Trophoblast cell (in vitro differentiated cells and primary cell): ENCODE results near the gene NOTCH3.
A peak's percentile ranks its signal among the peaks of the same experiment; 100 is the strongest.

Experiments
- DNase-seq, 2 donors: peaks; one replicate each; pipeline ENCODE4 v3.0.0-alpha.2; 2016
- H2AFZ ChIP-seq: 2 replicates; pipeline ENCODE4 v1.6.1; 2013; ENCODE audit warnings: low read length, moderate library complexity, mild to moderate bottlenecking; ENCODE audit not compliant: insufficient read depth, poor library complexity
- H2AK5ac ChIP-seq: 2 replicates; pipeline ENCODE4 v1.6.1; 2013; ENCODE audit warnings: mild to moderate bottlenecking, low read length
- H2BK120ac ChIP-seq: 2 replicates; pipeline ENCODE4 v1.6.1; 2013; ENCODE audit warnings: low read length, mild to moderate bottlenecking, moderate library complexity; ENCODE audit not compliant: insufficient read depth, poor library complexity
- H2BK12ac ChIP-seq: 2 replicates; pipeline ENCODE4 v1.6.1; 2013; ENCODE audit warnings: mild to moderate bottlenecking, low read length, moderate library complexity
- H2BK5ac ChIP-seq: 2 replicates; pipeline ENCODE4 v1.6.1; 2013; ENCODE audit warnings: low read length, low read depth, moderate library complexity, mild to moderate bottlenecking; ENCODE audit not compliant: poor library complexity
- H3K14ac ChIP-seq: 2 replicates; pipeline ENCODE4 v1.6.1; 2013; ENCODE audit warnings: mild to moderate bottlenecking, low read length
- H3K18ac ChIP-seq: 2 replicates; pipeline ENCODE4 v1.6.1; 2013; ENCODE audit warnings: mild to moderate bottlenecking, low read length
- H3K23ac ChIP-seq: 2 replicates; pipeline ENCODE4 v1.6.1; 2013; ENCODE audit warnings: low read length
- H3K27ac ChIP-seq: 2 replicates; pipeline ENCODE4 v1.5.1; 2013; ENCODE audit warnings: low read depth, mild to moderate bottlenecking, inconsistent platforms, low read length, moderate library complexity
- H3K27me3 ChIP-seq: 2 replicates; pipeline ENCODE4 v1.6.1; 2013; ENCODE audit warnings: inconsistent platforms, mild to moderate bottlenecking, low read length, moderate library complexity; ENCODE audit not compliant: insufficient read depth
- H3K36me3 ChIP-seq, 2 experiments: 1 replicate in 1 of 2; 2 replicates in 1 of 2; pipeline ENCODE4 v1.6.1; 2013; ENCODE audit warnings: low read length in 2 of 2, mild to moderate bottlenecking in 2 of 2, moderate library complexity in 1 of 2; ENCODE audit not compliant: insufficient read depth in 2 of 2, control insufficient read depth in 1 of 2
- H3K4ac ChIP-seq: 2 replicates; pipeline ENCODE4 v1.6.1; 2013; ENCODE audit warnings: low read depth, mild to moderate bottlenecking, low read length, moderate library complexity
- H3K4me1 ChIP-seq, 2 experiments: 1 replicate in 1 of 2; 2 replicates in 1 of 2; pipeline ENCODE4 v1.6.1; 2013; ENCODE audit warnings: low read length in 2 of 2, mild to moderate bottlenecking in 2 of 2, moderate library complexity in 1 of 2; ENCODE audit not compliant: insufficient read depth in 2 of 2, control insufficient read depth in 1 of 2
- H3K4me2 ChIP-seq: 2 replicates; pipeline ENCODE4 v1.6.1; 2013; ENCODE audit warnings: inconsistent platforms, mild to moderate bottlenecking, low read length, moderate library complexity
- H3K4me3 ChIP-seq: 2 replicates; pipeline ENCODE4 v1.5.1; 2013; ENCODE audit warnings: mild to moderate bottlenecking, low read depth, low read length, inconsistent platforms
- H3K79me1 ChIP-seq: one replicate; pipeline ENCODE4 v1.6.1; 2013; ENCODE audit warnings: low read length
- H3K79me2 ChIP-seq: 2 replicates; pipeline ENCODE4 v1.6.1; 2013; ENCODE audit warnings: low read length, mild to moderate bottlenecking; ENCODE audit not compliant: control insufficient read depth, insufficient read depth, poor library complexity
- H3K9ac ChIP-seq: 2 replicates; pipeline ENCODE4 v1.6.1; 2013; ENCODE audit warnings: mild to moderate bottlenecking, low read length
- H3K9me3 ChIP-seq: 2 replicates; pipeline ENCODE4 v1.6.1; 2013; ENCODE audit warnings: low read depth, mild to moderate bottlenecking, control low read depth, inconsistent platforms, low read length; ENCODE audit not compliant: insufficient read depth
- H4K12ac ChIP-seq: 2 replicates; pipeline ENCODE4 v1.6.1; 2013; ENCODE audit warnings: low read depth, mild to moderate bottlenecking, low read length, moderate library complexity
- H4K8ac ChIP-seq: 2 replicates; pipeline ENCODE4 v1.6.1; 2013; ENCODE audit warnings: low read depth, mild to moderate bottlenecking, low read length, moderate library complexity
- H4K91ac ChIP-seq: one replicate; pipeline ENCODE4 v1.6.1; 2013; ENCODE audit warnings: low read depth, mild to moderate bottlenecking, low read length, moderate library complexity
- whole genome bisulfite sequencing: extraction: QIAGEN DNeasy Blood & Tissue Kit; methylation state at CpG from one replicate; pipeline ENCODE4 v1.1.7; 2013; ENCODE audit warnings: missing lambda C conversion rate; ENCODE audit not compliant: insufficient read length, insufficient coverage; ENCODE audit errors: extremely low coverage; 5-methylcytosine and 5-hydroxymethylcytosine counted together

Gene NOTCH3

DNA sequence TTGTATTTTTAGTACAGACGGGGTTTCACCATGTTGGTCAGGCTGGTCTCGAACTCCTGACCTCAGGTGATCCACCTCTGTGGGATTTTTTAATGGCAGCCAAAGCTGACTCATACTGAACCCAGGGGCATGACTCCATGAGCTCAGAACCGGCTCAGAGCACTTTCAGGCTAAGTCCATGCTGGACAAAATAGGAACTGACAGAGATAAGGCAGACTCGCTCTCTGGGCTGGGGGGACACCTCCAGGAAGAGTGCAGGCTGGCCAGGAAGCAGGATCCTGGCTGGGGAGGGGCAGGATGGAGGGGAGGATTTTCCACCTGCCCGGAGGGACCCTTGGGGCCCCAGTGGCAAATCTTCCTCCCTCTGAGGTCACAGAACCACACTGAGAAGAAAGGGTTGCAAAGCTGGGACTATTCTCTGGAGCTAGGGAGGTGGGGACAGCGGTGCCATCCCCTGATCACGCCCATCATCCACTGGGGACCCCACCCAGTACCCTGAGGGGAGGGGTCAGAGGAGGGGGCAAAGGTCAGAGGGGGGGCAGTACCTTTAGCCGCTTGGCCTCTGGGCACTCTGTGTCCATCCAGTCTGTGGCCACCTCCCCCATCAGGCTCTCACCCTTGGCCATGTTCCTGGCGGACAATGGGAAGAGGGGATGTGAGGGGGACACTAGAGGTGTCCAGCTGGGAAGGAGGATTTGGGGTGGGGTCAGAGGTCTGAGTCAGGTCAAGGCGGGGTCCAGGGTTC lies 31.1 kb downstream of the NOTCH3 start:
- no CpG with 5 or more reads among the region's 10 CpGs for WGBS
- Histone ChIP-seq H3K14ac (no peak overlapping the region), H4K12ac (no peak overlapping the region), H3K9me3 (peaks cover 17% of the 10 kb centered on the region), H4K91ac (no peak overlapping the region), H3K4me3 (no peak overlapping the region), H3K36me3 (peaks cover 50 to 60% of the 10 kb centered on the region in 2 experiments), H3K9ac (no peak overlapping the region), H3K27me3 (no peaks in the 10 kb centered on the region), H3K79me2 (no peaks in the 10 kb centered on the region), H2AFZ (no peak overlapping the region), H2BK5ac (no peak overlapping the region), H2AK5ac (no peak overlapping the region), H4K8ac (no peak overlapping the region), H2BK120ac (no peak overlapping the region), H3K4me2 (no peak overlapping the region), H3K4ac (no peak overlapping the region), H3K18ac (no peak overlapping the region), H3K27ac (no peak overlapping the region), H3K23ac (no peak overlapping the region), H2BK12ac (no peak overlapping the region), H3K4me1 (no peaks in the 10 kb centered on the region), H3K79me1 (no peaks in the 10 kb centered on the region)
- DNase-seq: peak in 1 of 2 donors; percentile 15

DNA sequence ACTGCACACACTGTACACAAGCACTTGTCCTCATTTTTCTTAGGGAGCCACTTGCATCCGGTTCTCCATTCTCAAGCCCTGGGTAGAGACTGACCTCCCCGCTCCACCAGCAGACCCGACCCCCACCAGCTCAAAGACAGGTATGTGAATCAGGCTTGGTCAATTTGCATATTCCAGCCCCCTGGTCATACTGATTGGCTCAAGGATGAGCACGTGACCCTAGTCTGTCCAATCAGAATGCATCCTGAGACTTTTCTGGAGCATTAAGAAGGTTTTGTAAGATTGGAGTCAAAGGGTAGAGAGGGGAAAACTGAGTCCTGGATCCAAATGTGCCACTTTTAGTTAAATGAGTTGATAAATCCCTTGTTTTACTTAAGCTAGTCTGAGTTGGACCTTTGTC lies 34.1 kb downstream of the NOTCH3 start:
- no peaks in the 10 kb centered on the region for H3K27me3 ChIP-seq
- H2BK5ac ChIP-seq: no peak overlapping the region
- H3K79me2 ChIP-seq: no peaks in the 10 kb centered on the region
- no peak overlapping the region for H4K8ac ChIP-seq
- no peak overlapping the region for H2BK12ac ChIP-seq
- H4K91ac ChIP-seq: no peak overlapping the region
- H2AK5ac ChIP-seq: no peak overlapping the region
- H3K14ac ChIP-seq: no peak overlapping the region
- H3K9me3 ChIP-seq: peaks cover 16% of the 10 kb centered on the region
- DNase-seq: no peak
- WGBS: no CpG with 5 or more reads among the region's 4 CpGs
- no peak overlapping the region for H2BK120ac ChIP-seq
- no peak overlapping the region for H3K18ac ChIP-seq
- H3K9ac ChIP-seq: no peak overlapping the region
- H3K27ac ChIP-seq: no peak overlapping the region
- H4K12ac ChIP-seq: no peak overlapping the region
- H2AFZ ChIP-seq: no peak overlapping the region
- H3K4ac ChIP-seq: no peak overlapping the region
- H3K79me1 ChIP-seq: no peaks in the 10 kb centered on the region
- H3K36me3 ChIP-seq: peaks cover 49 to 55% of the 10 kb centered on the region in 2 experiments
- no peaks in the 10 kb centered on the region for H3K4me1 ChIP-seq
- H3K4me3 ChIP-seq: no peak overlapping the region
- no peak overlapping the region for H3K4me2 ChIP-seq
- no peak overlapping the region for H3K23ac ChIP-seq

DNA sequence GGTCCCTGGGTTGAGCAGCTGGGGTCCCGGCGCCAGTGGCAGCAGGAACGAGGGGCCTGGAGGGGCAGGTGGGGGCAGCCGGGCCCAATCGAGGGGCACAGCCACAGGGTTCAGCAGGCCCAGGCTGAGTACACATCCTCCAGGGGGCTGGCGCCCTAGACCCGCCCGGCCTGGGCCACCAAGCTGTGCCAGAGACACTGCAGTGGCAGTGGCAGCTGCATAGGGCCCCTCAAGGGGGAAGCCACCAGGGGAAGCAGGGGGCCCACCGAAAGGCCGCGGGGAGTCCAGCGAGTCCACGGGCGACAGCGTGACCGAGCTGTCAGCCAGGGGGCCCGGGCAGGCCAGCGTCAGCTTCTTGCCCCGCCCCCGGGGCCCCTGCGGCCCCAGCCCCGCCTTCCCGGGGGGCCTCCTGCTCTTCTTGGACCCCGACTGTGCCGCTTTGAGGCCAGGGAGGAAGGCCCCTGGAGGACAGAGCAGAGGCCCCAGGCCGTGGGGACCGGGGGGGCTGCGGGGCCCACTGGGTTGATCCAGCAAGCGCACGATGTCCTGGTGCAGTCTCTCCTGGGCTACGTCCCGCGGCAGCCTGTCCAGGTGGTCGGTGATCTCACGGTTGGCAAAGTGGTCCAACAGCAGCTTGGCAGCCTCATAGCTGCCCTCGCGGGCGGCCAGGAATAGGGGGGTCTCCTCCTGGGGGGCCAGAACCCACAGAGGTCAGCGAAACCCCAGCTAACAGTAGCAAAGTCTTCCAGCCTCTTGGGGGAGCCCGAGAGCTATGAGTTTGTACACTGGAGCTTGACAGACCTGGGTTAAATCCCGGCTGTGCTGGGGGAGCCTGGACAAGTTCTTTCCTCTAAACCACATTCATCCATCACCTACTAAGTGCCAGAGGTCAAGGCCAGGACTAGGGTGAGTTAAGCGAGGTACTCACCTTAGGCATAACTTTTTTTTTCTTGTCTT lies 39.5 kb downstream of the NOTCH3 start:
- H3K18ac ChIP-seq: no peak overlapping the region

DNA sequence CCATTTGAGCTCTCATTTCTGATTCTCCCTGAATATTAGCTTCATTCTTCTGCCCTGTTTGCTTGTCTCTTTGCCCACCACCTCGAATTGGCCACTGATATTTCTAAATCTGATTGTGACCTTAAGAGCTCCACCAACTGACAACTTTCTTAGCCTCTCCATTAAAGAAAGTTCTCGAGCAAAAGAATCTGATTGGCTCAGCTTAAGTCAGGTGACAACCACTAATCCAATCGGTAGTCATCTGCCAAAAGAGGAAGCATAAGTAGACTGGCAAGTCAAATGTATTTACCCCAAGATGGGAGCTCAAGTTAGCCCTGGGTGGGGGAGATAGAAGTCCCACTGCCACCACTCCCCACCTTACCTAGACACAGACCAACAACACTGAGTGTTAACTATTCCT lies 41.5 kb downstream of the NOTCH3 start:
- H2BK5ac ChIP-seq: no peak overlapping the region
- no peak overlapping the region for H3K4ac ChIP-seq
- H3K9ac ChIP-seq: no peak overlapping the region
- no peak overlapping the region for H4K91ac ChIP-seq
- H2AK5ac ChIP-seq: no peak overlapping the region
- DNase-seq: no peak
- H3K79me1 ChIP-seq: no peaks in the 10 kb centered on the region
- H3K4me2 ChIP-seq: no peak overlapping the region
- H3K27me3 ChIP-seq: no peaks in the 10 kb centered on the region
- H3K36me3 ChIP-seq: peaks cover 28 to 30% of the 10 kb centered on the region in 2 experiments
- no peak overlapping the region for H3K27ac ChIP-seq
- no peak overlapping the region for H2BK12ac ChIP-seq
- no peak overlapping the region for H4K12ac ChIP-seq
- H3K18ac ChIP-seq: no peak overlapping the region
- no peak overlapping the region for H3K14ac ChIP-seq
- no peak overlapping the region for H2BK120ac ChIP-seq
- H3K4me1 ChIP-seq: no peaks in the 10 kb centered on the region
- H3K9me3 ChIP-seq: peaks cover 18% of the 10 kb centered on the region
- H2AFZ ChIP-seq: no peak overlapping the region
- H3K23ac ChIP-seq: no peak overlapping the region
- no peaks in the 10 kb centered on the region for H3K79me2 ChIP-seq
- H3K4me3 ChIP-seq: no peak overlapping the region
- WGBS: no CpG with 5 or more reads among the region's 3 CpGs
- H4K8ac ChIP-seq: no peak overlapping the region

More for the DNA sequence above, 39.5 kb downstream of the NOTCH3 start:
- Histone ChIP-seq H3K9me3 (peaks cover 26% of the 10 kb centered on the region), H3K36me3 (peaks cover 46 to 47% of the 10 kb centered on the region in 2 experiments), H3K4ac (no peak overlapping the region), H4K91ac (no peak overlapping the region), H2AFZ (no peak overlapping the region), H3K14ac (no peak overlapping the region), H2AK5ac (no peak overlapping the region), H2BK5ac (no peak overlapping the region), H3K4me1 (no peaks in the 10 kb centered on the region), H3K27ac (no peak overlapping the region), H3K4me2 (no peak overlapping the region), H4K8ac (no peak overlapping the region), H3K79me1 (no peaks in the 10 kb centered on the region), H3K23ac (no peak overlapping the region), H3K4me3 (no peak overlapping the region), H2BK12ac (no peak overlapping the region), H4K12ac (no peak overlapping the region), H3K27me3 (no peaks in the 10 kb centered on the region), H3K79me2 (no peaks in the 10 kb centered on the region), H3K9ac (no peak overlapping the region), H2BK120ac (no peak overlapping the region)
- no CpG with 5 or more reads among the region's 42 CpGs for WGBS
- peak; percentile 19 to 71 for DNase-seq
